GM23338 (cell line): Measurements from ENCODE around the gene FOXP4.

Experiments
- CREB1 ChIP-seq: fragments of 250-450 bp; sonication (Bioruptor Pico); IDR thresholded peaks from 2 replicates; pipeline ENCODE4 v1.5.0; 2020; ENCODE audit warnings: low read depth, mild to moderate bottlenecking, moderate library complexity
- CTCF ChIP-seq, 2 experiments: fragments of 200-600 bp in 1 of 2; sonication (generic) in 1 of 2; conservative IDR thresholded peaks; 2 replicates each; pipeline versions ENCODE4 v1.5.1 to v1.6.1; 2016 to 2017; ENCODE audit warnings: antibody characterized with exemption in 2 of 2, low read depth in 2 of 2, mild to moderate bottlenecking in 2 of 2, moderate library complexity in 1 of 2
- ETS1 ChIP-seq: IDR thresholded peaks from 2 replicates; pipeline ENCODE4 v1.6.1; 2016; ENCODE audit warnings: antibody characterized with exemption
- EZH2 ChIP-seq: fragments of 200-600 bp; sonication (generic); IDR thresholded peaks from one replicate; pipeline ENCODE4 v1.8.0; 2017; ENCODE audit warnings: antibody characterized with exemption, mild to moderate bottlenecking, low read depth; ENCODE audit not compliant: unreplicated experiment
- EZH2phosphoT487 ChIP-seq: fragments of 200-600 bp; sonication (generic); IDR thresholded peaks from one replicate; pipeline ENCODE4 v1.8.1; 2018; ENCODE audit warnings: antibody characterized with exemption; ENCODE audit not compliant: unreplicated experiment
- JUNB ChIP-seq: IDR thresholded peaks from one replicate; pipeline ENCODE4 v1.6.1; 2016; ENCODE audit warnings: antibody characterized with exemption; ENCODE audit not compliant: unreplicated experiment
- POLR2AphosphoS5 ChIP-seq: IDR thresholded peaks from 2 replicates; pipeline ENCODE4 v1.6.1; 2016; ENCODE audit warnings: antibody characterized with exemption, low read depth
- REST ChIP-seq: IDR thresholded peaks from one replicate; pipeline ENCODE4 v1.6.1; 2018; ENCODE audit warnings: antibody characterized with exemption; ENCODE audit not compliant: unreplicated experiment
- STAT1 ChIP-seq: IDR thresholded peaks from one replicate; pipeline ENCODE4 v1.6.1; 2016; ENCODE audit warnings: antibody characterized with exemption; ENCODE audit not compliant: unreplicated experiment

- TF ChIP-seq POLR2AphosphoS5 (peak; percentile 46), CREB1 (CRISPR knock-in tag) (no peak), ETS1 (no peak), EZH2 (no peak), CTCF (conservative IDR thresholded peaks at IDR 0.05; ENCODE audit: low read depth in 2 of 2) (no peak), EZH2phosphoT487 (no peak), JUNB (no peak), STAT1 (no peak), REST (no peak)
Measured at GRCh38 chr6:41638002-41638934, 92.1 kb downstream of the FOXP4 start, which contains the start of gene MDFI.
